CD4-positive, alpha-beta T cell treated with Interleukin-12 subunit alpha and Interleukin-12 subunit beta, for 1 hour (primary cell): ENCODE data around the gene CHD1.

Experiments used
- DNase-seq: peaks from one replicate; pipeline ENCODE4 v3.0.0-alpha.2; 2020

The CHD1 gene

DNA sequence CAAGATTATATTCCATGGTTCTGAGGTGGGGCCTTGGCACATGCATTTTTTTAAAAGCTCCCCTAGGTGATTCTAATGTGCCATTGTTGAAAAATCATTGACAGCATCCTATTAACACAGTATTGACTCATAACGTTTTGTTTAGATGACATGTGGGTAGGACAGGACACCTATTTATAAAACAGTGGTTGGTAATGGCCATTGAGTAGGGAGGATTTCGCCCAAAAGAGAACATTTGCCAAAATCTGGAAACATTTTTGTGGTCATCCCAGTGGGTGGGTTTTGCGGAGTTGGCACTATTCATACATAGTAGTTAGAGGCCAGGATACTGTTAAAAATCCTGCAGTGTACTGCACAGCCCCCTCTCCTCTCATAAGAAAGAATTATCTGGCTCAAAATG lies 6.4 kb upstream of the CHD1 start:
- DNase-seq, result no peak

DNA sequence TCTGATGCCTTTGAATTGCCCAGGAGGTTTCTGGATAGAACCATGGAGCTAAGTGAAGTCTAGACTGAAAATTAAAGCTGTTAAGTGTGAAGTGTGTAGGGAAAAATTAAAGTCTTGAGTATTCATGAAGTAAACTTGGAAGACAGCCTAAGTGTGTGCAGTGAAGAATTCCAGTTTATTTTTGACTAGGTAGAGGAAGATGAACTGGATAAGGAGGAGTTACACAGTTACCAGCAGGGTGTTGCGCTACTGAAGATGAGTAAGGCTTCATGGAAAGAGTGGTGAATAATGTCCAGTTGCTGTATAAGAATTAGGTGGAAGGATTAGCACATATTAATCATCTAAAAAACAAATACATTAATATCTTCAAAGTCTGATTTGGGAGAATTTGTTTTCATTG lies 5.7 kb upstream of the CHD1 start:
- no peak for DNase-seq

GRCh38 chr5:98933445-98934072 lies 4.8 kb upstream of the CHD1 start:
- DNase-seq, result peak; percentile 69

DNA sequence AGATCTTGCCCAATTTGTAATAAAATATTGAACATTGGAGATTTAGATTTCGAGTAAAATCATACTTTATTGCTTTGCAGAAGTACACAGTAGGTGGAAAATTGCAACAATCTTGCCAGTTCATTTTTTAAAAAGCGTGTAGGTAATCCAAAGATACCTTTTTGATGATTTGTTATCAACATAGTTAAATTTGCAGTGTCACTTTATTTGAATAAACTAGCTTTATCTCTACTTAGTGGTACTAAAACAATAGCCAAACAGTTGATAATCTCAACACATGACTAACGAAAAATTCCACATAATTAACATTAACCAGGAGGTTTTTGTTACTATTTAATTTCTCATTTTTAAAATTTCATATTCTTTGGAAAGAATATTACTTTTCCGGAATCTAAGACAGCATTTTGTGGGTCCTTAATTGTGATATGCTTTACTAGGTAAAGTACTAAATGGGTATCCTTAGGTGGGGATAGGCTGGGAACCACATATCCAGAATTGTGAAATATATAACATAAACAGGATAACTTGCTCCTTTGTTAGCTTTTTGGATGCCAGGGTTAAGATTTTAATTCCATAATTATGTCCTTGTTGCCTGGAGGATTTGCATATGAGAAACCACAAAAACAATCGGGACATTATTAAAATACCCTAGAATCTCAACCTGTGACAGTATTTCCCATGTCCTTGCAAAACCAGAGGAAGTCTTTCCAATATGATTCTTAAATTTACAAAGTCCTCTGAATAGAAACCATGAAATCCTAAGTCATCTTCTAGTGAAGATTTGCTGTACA lies 2.4 kb upstream of the CHD1 start:
- no peak for DNase-seq

- no peak for DNase-seq
Observed at GRCh38 chr5:98929710-98930298, 997 bp upstream of the CHD1 start.

- DNase-seq, result peak; percentile 45
Observed at GRCh38 chr5:98927989-98928872, 576 bp downstream of the CHD1 start.

- peak; percentile 84 for DNase-seq
Observed at GRCh38 chr5:98927242-98927988, 1.4 kb downstream of the CHD1 start.

DNA sequence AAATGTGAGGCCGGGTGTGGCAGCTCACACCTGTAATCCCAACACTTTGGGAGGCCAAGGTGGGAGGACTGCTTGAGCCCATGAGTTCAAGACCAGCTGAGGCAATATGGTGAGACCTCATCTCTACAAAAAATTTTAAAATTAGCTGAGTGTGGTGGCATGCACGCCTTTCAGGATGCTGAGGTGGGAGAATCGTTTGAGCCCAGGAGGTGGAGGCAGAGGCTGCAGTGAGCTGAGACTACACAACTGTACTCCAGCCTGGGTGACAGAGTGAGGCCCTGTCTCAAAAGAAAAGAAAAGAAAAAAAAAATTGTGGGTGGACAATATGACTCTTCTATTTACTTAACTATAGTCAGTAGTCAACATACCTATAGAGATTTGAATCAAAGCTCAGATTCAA lies 4.8 kb downstream of the CHD1 start:
- DNase-seq, result no peak

GRCh38 chr5:98921947-98922505 lies 6.8 kb downstream of the CHD1 start:
- DNase-seq, result no peak

- no peak for DNase-seq
Observed at GRCh38 chr5:98917433-98917832, 11.4 kb downstream of the CHD1 start.

- DNase-seq, result no peak
Observed at GRCh38 chr5:98916540-98916939, 12.3 kb downstream of the CHD1 start.

GRCh38 chr5:98913911-98914310 lies 14.9 kb downstream of the CHD1 start:
- no peak for DNase-seq

- DNase-seq, result no peak
Observed at GRCh38 chr5:98911280-98912040, 17.3 kb downstream of the CHD1 start.

GRCh38 chr5:98909363-98909762 lies 19.4 kb downstream of the CHD1 start:
- DNase-seq, result no peak

GRCh38 chr5:98907951-98908350 lies 20.9 kb downstream of the CHD1 start:
- no peak for DNase-seq

DNA sequence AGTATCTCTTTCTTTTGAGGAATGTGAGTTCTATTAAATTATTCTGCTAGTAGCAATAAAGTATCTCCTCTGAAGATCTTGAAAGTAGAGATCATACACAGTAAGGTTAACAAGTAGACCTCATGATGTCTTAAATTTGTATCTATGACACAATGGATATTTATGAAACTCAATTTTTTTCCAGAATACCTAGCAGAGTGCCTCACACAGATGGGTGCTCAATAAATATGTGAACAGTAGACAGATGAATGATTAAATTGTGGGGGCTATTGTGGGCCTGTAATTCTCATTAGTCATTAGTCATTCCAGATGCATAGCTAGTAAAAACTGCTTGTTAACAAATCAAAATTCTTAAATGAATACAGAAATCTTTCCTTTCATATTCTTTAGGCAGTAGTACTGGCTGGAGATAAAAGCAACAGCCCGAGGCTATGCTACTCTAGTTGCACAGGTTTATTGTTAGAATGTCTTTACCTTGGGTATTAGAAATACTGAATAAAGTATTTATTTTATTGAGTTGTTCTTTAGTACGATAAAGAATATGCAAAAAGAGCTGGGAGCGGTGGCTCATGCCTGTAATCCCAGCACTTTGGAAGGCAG lies 22.0 kb downstream of the CHD1 start:
- no peak for DNase-seq

- DNase-seq, result peak; percentile 74
Observed at GRCh38 chr5:98905857-98906688, 22.7 kb downstream of the CHD1 start.

- no peak for DNase-seq
Observed at GRCh38 chr5:98904780-98905179, 24.0 kb downstream of the CHD1 start.

DNA sequence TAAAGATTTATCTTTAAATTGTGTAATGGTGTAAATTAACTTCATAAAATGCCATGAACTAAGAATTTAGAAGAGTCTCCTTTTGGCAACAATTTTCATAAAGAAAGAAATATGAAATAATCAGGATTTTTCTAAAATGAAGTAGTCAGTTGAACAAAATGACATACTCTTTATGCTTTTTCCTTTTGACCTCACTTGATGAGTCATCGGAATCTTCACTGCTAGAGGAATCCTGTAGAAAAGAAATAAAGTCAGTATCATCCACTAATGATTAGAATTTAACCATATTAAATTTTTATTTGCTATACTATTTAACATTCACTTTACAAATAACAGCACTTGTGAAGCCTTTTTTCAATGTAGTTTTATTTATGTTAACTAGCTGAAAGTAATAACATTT lies 26.1 kb downstream of the CHD1 start:
- no peak for DNase-seq

DNA sequence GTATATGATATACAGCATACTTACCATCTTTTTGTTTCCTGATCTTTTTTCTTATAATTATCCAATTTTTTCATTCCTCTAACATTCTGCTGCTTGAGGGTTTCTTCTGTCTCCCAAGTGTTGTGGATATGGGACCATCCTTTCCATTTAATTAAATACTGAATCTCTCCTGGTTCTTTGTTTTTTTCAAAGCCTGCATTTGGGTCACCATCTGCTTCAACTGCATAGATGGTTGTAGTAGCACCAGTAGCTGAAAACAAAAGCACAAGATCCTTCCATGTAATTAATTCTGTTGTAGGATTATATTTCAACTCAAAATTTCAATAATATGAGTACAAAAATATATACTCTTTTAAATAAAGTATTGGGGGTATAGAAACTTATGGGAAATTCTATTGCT lies 29.4 kb downstream of the CHD1 start:
- no peak for DNase-seq
